GM21423 (cell line): ENCODE measurements around the gene FTMT.
"Not testable (repeated sequence)": the region's sequence is repeated elsewhere in the genome, so short reads cannot be mapped to it uniquely, and the experiment has no call there.

Experiments used
- ATAC-seq: cut with Tn5 transposase; IDR thresholded peaks from one replicate; pipeline ENCODE4 v1.9.1; 2021; ENCODE audit warnings: mild to moderate bottlenecking, moderate library complexity; ENCODE audit not compliant: unreplicated experiment

Gene FTMT

DNA sequence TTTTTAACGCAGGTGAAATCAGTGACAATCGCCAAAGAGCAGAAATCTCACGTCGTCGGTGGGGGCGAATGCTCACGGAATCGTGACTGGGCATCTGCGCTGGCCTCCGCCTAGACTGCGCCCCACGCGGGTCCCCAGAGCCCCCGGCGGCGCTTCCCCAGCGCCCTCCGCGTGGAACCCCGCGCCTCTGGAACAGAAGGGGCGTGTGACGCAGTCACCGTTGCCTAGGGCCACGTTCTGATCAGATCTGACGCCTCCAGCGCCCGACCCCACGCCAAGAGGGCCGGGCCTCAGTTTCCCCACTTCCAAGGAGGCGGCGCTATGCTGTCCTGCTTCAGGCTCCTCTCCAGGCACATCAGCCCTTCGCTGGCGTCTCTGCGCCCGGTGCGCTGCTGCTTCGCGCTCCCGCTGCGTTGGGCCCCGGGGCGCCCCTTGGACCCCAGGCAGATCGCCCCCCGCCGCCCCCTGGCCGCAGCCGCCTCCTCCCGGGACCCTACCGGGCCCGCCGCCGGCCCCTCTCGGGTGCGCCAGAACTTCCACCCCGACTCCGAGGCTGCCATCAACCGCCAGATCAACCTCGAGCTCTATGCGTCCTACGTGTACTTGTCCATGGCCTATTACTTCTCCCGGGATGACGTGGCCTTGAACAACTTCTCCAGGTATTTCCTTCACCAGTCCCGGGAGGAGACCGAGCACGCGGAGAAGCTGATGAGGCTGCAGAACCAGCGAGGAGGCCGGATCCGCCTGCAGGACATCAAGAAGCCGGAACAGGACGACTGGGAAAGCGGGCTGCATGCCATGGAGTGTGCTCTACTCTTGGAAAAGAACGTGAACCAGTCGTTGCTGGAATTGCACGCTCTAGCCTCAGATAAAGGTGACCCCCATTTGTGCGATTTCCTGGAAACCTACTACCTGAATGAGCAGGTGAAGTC is at the start of gene FTMT:
Gene FTMT, plus strand, starts transcription at position 240 of the 932 bp plus-strand sequence. Its CDS starts 82 bp downstream, at position 322.
- ATAC-seq = no peak

GRCh38 chr5:121805251-121805650 is 46.4 kb upstream of the FTMT start:
- not testable (repeated sequence) for ATAC-seq

GRCh38 chr5:121805911-121806310 is 45.8 kb upstream of the FTMT start:
- ATAC-seq = no peak

DNA sequence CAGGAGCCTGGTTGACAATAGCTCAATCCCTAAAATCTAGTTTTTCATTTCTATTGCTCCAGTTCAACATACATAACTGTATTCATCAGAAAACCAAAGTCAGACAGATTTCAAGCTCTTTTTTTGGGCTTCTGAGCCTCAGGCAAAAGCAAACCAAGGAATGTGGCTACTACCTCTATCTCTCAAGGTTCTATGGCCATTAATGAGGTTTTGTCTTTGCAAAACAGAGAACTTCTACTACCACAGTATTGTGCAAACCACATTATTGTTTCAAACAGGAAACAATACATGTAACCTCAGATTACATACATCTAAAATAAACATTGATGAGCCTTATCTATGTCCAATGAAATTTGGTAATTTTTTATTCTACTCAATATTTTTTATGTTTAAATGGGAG is 35.5 kb upstream of the FTMT start:
- ATAC-seq = no peak

DNA sequence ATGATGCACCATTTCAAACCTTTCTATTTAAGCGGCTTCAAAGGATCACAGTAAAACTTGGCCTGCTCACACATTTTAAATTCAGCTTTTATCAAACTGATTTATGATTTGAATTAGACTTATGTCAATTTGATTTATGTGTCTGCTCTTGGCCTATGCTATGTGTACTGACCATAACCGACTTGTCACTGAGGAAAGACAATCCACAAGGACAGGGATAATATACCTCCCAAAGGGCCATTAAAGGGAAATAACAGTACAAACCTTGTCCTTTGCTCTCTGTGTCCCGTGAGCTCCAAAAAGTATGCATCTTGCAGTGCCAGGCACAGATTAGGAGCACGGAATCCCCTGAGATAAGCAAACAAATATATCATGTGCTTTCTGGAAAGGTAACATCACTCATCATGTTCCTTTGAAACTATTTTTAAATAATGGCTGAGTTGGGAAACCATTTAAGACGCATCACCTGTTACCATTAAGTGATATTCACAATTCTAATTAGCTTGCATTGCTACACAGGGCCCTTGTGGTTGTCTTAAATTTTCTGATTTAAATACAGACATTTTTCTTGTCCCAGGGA is 31.9 kb upstream of the FTMT start:
- ATAC-seq = no peak

DNA sequence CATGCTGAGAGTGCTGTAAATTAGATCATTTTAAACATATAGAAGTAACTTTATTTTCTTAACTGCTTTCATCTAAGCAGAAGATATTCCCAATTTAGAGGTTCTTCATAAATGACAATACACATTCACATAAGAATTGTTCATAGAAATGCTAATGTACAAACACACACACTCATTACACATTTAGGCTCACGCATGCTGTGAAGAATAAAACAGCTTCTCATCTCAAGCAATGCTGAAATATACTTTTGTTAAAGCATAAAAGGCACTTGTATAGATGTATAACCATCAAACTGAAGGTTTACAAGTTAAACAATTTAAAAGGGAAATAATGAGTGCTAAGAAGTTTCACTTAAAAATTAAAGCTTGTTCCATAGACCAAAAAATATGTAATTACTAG is 18.1 kb upstream of the FTMT start:
- ATAC-seq = no peak

DNA sequence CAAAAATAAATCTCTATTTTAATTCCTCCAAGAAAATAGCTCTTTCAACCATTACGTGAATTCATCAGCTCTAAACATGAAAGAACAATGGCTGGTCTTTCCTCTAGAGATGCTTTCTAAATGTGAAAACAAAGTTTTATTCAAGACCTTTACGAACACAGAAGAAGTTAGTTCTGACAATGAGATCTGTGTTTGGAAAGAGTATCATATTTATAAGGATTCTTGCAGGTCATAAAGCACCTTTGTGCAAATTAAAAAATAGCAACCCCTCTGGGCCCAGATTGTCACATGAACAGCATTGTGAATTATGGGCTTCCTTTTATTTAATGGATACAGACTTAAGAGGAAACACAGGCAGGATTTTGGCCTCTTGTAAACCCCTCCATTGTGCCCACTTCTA is 17.7 kb upstream of the FTMT start:
- no peak for ATAC-seq

DNA sequence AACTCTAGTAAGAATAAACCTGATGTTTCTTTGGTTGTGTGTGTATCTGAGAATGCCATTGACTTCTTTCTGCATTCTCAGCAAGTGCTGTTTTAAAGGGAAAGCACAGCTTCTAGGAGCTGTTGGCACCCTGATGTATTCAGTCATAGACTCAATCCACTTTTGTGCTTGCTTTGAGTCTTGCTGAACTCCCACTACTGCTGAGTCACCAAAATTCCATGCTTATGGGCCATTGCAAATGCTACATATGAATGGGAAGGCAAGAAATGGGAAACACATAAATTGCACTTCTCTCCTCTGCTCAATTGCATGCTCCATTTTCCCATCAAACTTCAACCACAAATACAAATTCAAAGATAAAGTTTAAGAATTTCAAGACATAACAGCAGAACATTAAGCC is 9.8 kb upstream of the FTMT start:
- ATAC-seq = no peak

- no peak for ATAC-seq
Observed at GRCh38 chr5:121850272-121850671, 1.4 kb upstream of the FTMT start.

GRCh38 chr5:121853850-121854249 is 2.2 kb downstream of the FTMT start:
- no peak for ATAC-seq

GRCh38 chr5:121862801-121863200 is 11.1 kb downstream of the FTMT start:
- ATAC-seq = no peak

GRCh38 chr5:121863753-121864285 is 12.1 kb downstream of the FTMT start:
- ATAC-seq = no peak

DNA sequence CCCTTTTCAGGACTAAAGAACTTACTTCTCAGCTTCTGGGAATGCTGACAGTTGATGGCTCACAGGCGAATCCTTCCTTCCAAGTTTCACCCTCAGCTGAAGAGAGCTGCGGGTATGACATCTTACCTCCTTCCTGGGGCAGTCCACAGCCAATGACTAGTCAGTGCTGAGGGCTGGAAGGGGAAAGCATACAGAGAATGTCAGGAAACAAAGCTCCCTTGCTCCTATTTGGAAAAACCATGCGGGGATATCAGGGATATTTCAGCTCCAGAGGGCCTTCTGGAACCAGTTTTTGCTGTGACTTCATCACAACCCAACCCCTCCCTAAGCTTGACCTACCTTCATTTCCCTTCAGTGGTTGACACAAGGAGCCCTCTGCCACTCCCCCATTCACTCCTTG is 15.7 kb downstream of the FTMT start:
- no peak for ATAC-seq

- ATAC-seq = no peak
Observed at GRCh38 chr5:121870489-121870888, 18.8 kb downstream of the FTMT start.

GRCh38 chr5:121872856-121873255 is 21.2 kb downstream of the FTMT start:
- ATAC-seq = no peak

- no peak for ATAC-seq
Observed at GRCh38 chr5:121873409-121873808, 21.7 kb downstream of the FTMT start.

GRCh38 chr5:121885630-121886029 is 33.9 kb downstream of the FTMT start:
- ATAC-seq = no peak

DNA sequence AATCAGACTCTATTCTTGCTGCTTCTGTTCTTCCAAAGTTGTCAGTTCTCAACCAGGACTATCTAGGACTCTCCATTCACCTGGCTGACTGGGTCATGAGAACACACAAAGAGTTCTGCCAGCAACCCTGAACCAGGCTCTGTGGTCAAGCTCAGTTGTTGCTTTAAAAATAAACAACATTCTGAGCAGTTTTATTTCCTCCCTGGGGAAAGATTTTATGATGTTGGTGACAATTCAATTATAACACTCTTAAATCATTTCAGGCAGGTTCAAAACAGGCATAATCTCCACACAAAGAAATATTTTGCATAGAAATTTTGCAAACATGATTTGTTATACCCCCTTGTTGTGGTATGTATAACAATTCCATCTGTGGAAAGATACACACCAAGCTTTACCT is 36.0 kb downstream of the FTMT start:
- ATAC-seq = no peak

- no peak for ATAC-seq
Observed at GRCh38 chr5:121890297-121890858, 38.7 kb downstream of the FTMT start.

- no peak for ATAC-seq
Observed at GRCh38 chr5:121897341-121897740, 45.7 kb downstream of the FTMT start.

- no peak for ATAC-seq
Observed at GRCh38 chr5:121899346-121899745, 47.7 kb downstream of the FTMT start.
